Measurements from ENCODE around the gene TRAF3.

Gene TRAF3

DNA sequence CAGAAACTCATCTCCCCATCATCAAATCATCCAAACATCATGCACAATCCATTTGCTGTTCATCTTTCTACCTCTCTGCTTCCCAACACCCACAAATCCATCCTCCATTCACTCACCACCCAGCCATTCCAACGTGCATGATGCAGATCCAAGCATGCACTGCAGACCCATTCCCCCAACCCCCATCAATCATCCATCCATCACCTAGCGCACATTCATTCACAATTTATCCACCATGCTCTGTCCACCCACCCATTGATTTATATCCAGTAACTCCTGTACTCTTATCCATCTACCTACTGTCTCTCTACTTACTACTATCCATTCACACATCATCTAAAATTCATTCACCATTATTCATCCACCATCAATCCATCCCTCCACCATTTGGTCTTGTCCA, 141.2 kb downstream of the TRAF3 start:
- H3K36me3 ChIP-seq (ENCODE audit: control insufficient read depth in 5 of 5, insufficient read depth in 5 of 5, low read length in 5 of 5), result no peaks in the 10 kb centered on the region
- H3K9me3 ChIP-seq (ENCODE audit: control insufficient read depth in 5 of 5, low read length in 5 of 5), result no peaks in the 10 kb centered on the region
- peaks cover 0 to 11% (median 9%) of the 10 kb centered on the region in 5 donors for H3K4me1 ChIP-seq (ENCODE audit: control insufficient read depth in 5 of 5, insufficient read depth in 5 of 5, low read length in 5 of 5)
- H3K27me3 ChIP-seq (ENCODE audit: control insufficient read depth in 5 of 5, insufficient read depth in 4 of 5, low read length in 5 of 5), result peaks cover 6 to 15% (median 10%) of the 10 kb centered on the region in 5 donors
- no peak overlapping the region for H3K9ac ChIP-seq (ENCODE audit: low read length in 5 of 5)
- no peak overlapping the region for H3K27ac ChIP-seq (ENCODE audit: low read depth, low read length)
- no peak overlapping the region for H3K4me3 ChIP-seq (ENCODE audit: low read depth in 1 of 5, low read length in 5 of 5)

DNA sequence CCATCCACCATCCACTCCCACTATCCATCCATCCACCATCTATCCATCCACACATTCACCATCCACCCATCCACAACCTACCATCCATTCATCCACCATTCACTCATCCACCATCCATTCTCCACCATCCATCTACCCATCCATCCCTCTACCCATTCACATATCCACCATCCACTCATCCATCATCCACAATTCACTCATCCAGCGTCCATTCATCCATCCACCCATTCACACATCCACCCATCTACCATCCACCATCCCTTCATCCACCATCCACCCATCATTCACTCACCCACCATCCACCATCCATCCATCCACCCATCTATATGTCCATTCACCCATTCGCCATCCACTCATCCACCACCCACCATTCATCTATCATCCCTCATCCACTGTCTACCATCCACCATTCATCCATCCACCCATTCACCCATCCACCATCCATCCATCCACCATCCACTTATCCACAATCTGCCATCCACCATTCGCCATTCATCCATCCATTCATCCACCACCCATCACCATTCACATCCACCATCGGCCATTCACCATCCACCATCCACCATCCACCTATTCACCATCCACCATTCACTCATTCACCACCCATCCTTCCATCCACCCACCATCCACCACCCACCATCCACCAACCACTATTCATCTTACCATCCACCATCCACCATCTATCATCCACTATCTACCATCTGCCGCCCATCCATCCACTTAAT, 143.2 kb downstream of the TRAF3 start:
- no peaks in the 10 kb centered on the region for H3K9me3 ChIP-seq (ENCODE audit: control insufficient read depth in 5 of 5, low read length in 5 of 5)
- H3K9ac ChIP-seq (ENCODE audit: low read length in 5 of 5), result no peak overlapping the region
- H3K27me3 ChIP-seq (ENCODE audit: control insufficient read depth in 5 of 5, insufficient read depth in 4 of 5, low read length in 5 of 5), result peaks cover 22 to 30% (median 29%) of the 10 kb centered on the region in 5 donors
- H3K27ac ChIP-seq (ENCODE audit: low read depth, low read length), result no peak overlapping the region
- no peaks in the 10 kb centered on the region for H3K36me3 ChIP-seq (ENCODE audit: control insufficient read depth in 5 of 5, insufficient read depth in 5 of 5, low read length in 5 of 5)
- peaks cover 0 to 16% (median 13%) of the 10 kb centered on the region in 5 donors for H3K4me1 ChIP-seq (ENCODE audit: control insufficient read depth in 5 of 5, insufficient read depth in 5 of 5, low read length in 5 of 5)
- H3K4me3 ChIP-seq (ENCODE audit: low read depth in 1 of 5, low read length in 5 of 5), result no peak overlapping the region

DNA sequence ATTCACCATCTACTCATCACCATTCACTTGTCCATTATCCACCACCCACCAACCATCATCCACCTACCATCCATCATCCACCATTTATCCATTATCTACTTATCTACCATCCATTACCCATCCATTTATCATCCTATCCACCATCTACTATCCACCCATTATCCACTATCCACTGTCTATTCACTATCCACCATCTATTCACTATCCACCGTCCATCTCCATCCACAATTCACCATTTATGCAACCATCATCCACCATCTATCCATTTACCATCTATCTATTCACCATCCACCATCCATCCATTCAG, 143.7 kb downstream of the TRAF3 start:
- peaks cover 0 to 16% (median 13%) of the 10 kb centered on the region in 5 donors for H3K4me1 ChIP-seq (ENCODE audit: control insufficient read depth in 5 of 5, insufficient read depth in 5 of 5, low read length in 5 of 5)
- no peak overlapping the region for H3K27ac ChIP-seq (ENCODE audit: low read depth, low read length)
- no peaks in the 10 kb centered on the region for H3K9me3 ChIP-seq (ENCODE audit: control insufficient read depth in 5 of 5, low read length in 5 of 5)
- no peak overlapping the region for H3K4me3 ChIP-seq (ENCODE audit: low read depth in 1 of 5, low read length in 5 of 5)
- H3K27me3 ChIP-seq (ENCODE audit: control insufficient read depth in 5 of 5, insufficient read depth in 4 of 5, low read length in 5 of 5), result peaks cover 22 to 33% (median 31%) of the 10 kb centered on the region in 5 donors
- H3K9ac ChIP-seq (ENCODE audit: low read length in 5 of 5), result no peak overlapping the region
- no peaks in the 10 kb centered on the region for H3K36me3 ChIP-seq (ENCODE audit: control insufficient read depth in 5 of 5, insufficient read depth in 5 of 5, low read length in 5 of 5)

DNA sequence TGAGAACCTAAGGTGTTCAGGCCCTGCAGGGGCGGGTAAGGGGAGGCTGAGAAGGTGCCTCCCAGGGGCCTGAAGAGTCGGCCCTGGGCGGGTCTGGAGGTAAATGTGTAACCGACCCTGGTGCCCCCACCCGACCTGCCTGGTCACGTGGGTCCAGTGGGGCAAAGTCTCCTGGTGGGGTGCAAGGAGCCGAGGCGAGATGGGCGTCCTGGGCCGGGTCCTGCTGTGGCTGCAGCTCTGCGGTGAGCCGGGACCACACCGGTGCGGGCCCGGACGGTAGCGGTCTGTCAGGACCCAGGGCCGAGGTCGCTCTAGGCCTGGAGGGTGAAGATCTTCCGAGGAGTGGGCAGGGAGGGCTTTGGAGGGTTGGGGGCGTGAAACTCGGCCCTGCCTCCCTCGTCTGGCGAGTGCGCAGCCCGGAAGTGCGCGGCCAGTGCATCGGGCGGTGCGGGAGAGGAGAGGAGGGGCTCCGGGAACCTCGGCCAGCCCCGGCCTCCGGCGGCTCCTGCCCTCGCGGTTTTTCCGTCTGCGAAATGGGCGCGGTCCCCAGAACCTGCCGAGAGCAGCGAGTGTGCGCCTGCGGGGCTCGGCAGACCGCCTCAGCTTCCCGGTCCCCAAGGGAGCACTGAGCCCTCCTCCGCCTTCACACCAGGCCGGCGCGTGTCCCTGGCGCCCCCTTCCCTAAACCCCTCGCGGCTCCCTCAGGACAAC, 145.4 kb downstream of the TRAF3 start, which contains the start of gene AMN:
AMN (plus strand) TSS at position 174 of the 711 bp plus-strand sequence; CDS start at position 200, 26 bp downstream.
- Histone ChIP-seq H3K27me3 (ENCODE audit: control insufficient read depth in 5 of 5, insufficient read depth in 4 of 5, low read length in 5 of 5) (peaks cover 25 to 38% (median 31%) of the 10 kb centered on the region in 5 donors), H3K36me3 (ENCODE audit: control insufficient read depth in 5 of 5, insufficient read depth in 5 of 5, low read length in 5 of 5) (no peaks in the 10 kb centered on the region), H3K4me1 (ENCODE audit: control insufficient read depth in 5 of 5, insufficient read depth in 5 of 5, low read length in 5 of 5) (peaks cover 0 to 18% (median 13%) of the 10 kb centered on the region in 5 donors), H3K4me3 (ENCODE audit: low read depth in 1 of 5, low read length in 5 of 5) (peak within 1 kb of the TSS in 4 of 5 donors; percentile 6 to 50 (median 38)), H3K27ac (ENCODE audit: low read depth, low read length) (no peak within 1 kb of the TSS), H3K9ac (ENCODE audit: low read length in 5 of 5) (peak within 1 kb of the TSS in 1 of 5 donors; percentile 29), H3K9me3 (ENCODE audit: control insufficient read depth in 5 of 5, low read length in 5 of 5) (no peaks in the 10 kb centered on the region)

DNA sequence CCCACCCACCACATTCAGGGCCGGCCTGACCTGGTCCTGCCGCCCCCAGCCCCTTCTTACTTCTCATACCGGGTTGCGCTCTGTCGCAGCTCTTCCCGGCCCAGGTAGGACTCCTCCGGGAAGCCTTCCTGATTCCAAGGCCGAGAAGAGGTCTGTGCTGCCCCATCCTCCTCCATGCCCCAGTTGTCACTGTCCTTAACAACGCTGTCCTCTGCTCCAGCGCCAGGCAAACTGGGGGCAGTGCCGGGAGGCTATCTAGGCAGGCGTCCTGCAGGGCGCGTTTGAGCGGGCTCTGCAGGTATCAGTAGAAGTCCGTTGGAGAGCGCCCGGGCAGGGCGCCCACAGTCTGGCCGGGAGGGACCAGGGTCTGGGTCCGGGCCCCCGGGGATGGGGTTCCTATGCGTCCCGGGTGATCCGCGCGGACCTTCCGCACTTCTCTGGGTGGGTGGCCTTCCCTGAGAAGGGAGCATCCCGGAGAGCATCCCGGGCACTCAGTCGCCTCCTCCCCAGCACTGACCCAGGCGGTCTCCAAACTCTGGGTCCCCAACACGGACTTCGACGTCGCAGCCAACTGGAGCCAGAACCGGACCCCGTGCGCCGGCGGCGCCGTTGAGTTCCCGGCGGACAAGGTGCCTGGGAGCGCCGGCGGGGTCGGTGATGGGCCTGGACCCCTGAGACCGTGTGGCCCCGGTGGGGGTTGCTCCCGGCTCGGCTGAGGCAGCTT, 146.1 kb downstream of the TRAF3 start:
- no peak overlapping the region for H3K9ac ChIP-seq (ENCODE audit: low read length in 5 of 5)
- H3K4me1 ChIP-seq (ENCODE audit: control insufficient read depth in 5 of 5, insufficient read depth in 5 of 5, low read length in 5 of 5), result peaks cover 0 to 25% (median 19%) of the 10 kb centered on the region in 5 donors
- no peak overlapping the region for H3K27ac ChIP-seq (ENCODE audit: low read depth, low read length)
- H3K9me3 ChIP-seq (ENCODE audit: control insufficient read depth in 5 of 5, low read length in 5 of 5), result no peaks in the 10 kb centered on the region
- H3K27me3 ChIP-seq (ENCODE audit: control insufficient read depth in 5 of 5, insufficient read depth in 4 of 5, low read length in 5 of 5), result peaks cover 26 to 40% (median 31%) of the 10 kb centered on the region in 5 donors
- H3K4me3 ChIP-seq (ENCODE audit: low read depth in 1 of 5, low read length in 5 of 5), result peak overlapping the region in 4 of 5 donors; percentile 6 to 50 (median 38)
- no peaks in the 10 kb centered on the region for H3K36me3 ChIP-seq (ENCODE audit: control insufficient read depth in 5 of 5, insufficient read depth in 5 of 5, low read length in 5 of 5)

DNA sequence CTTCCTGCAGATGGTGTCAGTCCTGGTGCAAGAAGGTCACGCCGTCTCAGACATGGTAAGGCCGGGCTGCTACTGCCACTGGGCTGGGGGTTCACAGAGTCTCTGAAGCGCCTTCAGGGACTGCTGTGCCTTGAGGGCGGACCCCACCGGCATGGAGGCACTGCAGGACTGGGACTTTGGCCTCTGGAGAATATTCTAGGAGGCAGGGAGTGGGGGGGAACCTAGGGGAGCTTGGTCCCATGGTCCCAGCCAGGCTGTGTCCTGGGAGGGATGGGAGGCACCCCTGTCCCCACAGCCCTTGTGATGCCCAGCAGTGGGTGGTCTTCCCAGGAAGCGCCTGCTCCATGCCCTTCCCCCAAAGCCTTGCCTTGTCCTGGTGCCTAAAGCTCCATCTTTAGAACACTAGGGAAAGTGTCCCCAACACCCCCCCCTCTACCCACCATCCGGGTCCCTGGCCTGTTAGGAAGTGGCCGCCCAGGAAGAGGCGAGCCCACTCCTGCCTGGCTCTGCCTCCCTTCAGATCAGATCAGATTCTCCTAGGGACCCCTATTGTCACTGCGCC, 146.8 kb downstream of the TRAF3 start:
- no peak overlapping the region for H3K4me3 ChIP-seq (ENCODE audit: low read depth in 1 of 5, low read length in 5 of 5)
- peaks cover 29 to 44% (median 35%) of the 10 kb centered on the region in 5 donors for H3K27me3 ChIP-seq (ENCODE audit: control insufficient read depth in 5 of 5, insufficient read depth in 4 of 5, low read length in 5 of 5)
- H3K4me1 ChIP-seq (ENCODE audit: control insufficient read depth in 5 of 5, insufficient read depth in 5 of 5, low read length in 5 of 5), result peaks cover 0 to 31% (median 25%) of the 10 kb centered on the region in 5 donors
- no peaks in the 10 kb centered on the region for H3K36me3 ChIP-seq (ENCODE audit: control insufficient read depth in 5 of 5, insufficient read depth in 5 of 5, low read length in 5 of 5)
- no peak overlapping the region for H3K9ac ChIP-seq (ENCODE audit: low read length in 5 of 5)
- no peak overlapping the region for H3K27ac ChIP-seq (ENCODE audit: low read depth, low read length)
- no peaks in the 10 kb centered on the region for H3K9me3 ChIP-seq (ENCODE audit: control insufficient read depth in 5 of 5, low read length in 5 of 5)

DNA sequence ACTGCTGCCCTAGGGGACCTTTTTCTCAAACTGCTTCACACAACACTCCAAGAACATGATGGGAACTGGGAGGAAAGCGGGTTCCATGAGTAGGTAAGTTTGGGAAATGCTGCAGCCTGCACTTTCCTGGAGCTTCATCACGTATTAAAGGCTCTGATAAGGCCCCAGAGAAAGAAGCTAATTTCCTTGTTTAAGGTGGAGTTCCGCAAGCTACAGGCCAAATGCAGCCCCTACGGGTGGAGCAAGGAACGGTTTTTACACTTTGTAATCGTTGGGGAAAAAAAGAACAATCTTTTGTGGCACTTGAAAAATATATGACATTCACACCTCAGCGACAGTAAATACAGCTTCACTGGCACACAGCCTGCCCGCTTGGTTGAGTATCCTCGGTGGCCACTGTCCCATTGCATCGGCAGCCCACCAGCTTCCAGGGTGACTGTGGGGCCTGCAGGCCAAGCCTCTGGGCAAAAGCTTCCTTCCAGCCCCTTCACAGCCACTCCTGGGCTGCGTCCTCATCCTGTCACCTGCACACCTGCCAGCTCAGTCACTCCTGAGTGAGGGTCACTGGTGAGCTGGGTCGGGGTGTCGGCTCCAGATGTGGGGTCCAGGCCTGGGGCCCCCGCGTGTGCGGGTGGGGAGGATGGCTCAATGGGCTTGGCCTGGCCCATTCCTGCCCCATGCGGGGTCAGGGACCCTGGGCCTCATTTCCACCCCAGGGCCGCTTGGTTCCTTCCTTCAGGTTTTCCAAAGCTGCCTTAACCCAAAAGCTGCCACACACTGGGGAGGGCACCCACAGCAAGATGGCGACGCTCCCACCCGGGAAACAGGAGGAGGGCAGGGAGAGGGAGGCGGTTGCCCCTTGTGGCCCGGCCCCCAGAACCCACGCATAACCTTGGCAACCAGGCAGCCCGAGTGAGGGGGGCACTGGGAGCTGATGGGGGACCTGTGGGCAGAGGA, 147.7 kb downstream of the TRAF3 start:
- Histone ChIP-seq H3K4me3 (ENCODE audit: low read depth in 1 of 5, low read length in 5 of 5) (no peak overlapping the region), H3K36me3 (ENCODE audit: control insufficient read depth in 5 of 5, insufficient read depth in 5 of 5, low read length in 5 of 5) (no peaks in the 10 kb centered on the region), H3K4me1 (ENCODE audit: control insufficient read depth in 5 of 5, insufficient read depth in 5 of 5, low read length in 5 of 5) (peaks cover 0 to 40% (median 34%) of the 10 kb centered on the region in 5 donors), H3K9ac (ENCODE audit: low read length in 5 of 5) (no peak overlapping the region), H3K9me3 (ENCODE audit: control insufficient read depth in 5 of 5, low read length in 5 of 5) (no peaks in the 10 kb centered on the region), H3K27ac (ENCODE audit: low read depth, low read length) (no peak overlapping the region), H3K27me3 (ENCODE audit: control insufficient read depth in 5 of 5, insufficient read depth in 4 of 5, low read length in 5 of 5) (peaks cover 29 to 53% (median 43%) of the 10 kb centered on the region in 5 donors)

DNA sequence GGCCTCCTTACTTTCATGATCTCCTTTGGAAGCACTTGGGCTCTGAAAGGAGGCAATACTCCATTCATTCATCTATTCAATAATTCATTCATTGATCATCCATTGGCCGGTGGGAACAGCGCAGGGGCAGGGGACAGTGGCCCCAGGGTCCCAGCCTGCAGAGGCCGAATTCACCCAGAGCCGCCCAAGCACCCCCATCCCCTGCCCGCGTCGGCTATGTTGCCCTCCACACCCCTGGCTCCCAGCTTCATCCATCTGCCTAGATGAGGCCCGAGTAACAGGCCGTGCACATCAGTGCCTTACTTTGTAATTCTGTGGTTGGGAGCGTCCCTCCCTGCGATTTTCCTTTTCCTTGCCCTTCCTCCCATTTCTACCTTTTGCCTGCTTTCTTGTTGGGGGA, 148.4 kb downstream of the TRAF3 start:
- peaks cover 0 to 47% (median 36%) of the 10 kb centered on the region in 5 donors for H3K4me1 ChIP-seq (ENCODE audit: control insufficient read depth in 5 of 5, insufficient read depth in 5 of 5, low read length in 5 of 5)
- H3K36me3 ChIP-seq (ENCODE audit: control insufficient read depth in 5 of 5, insufficient read depth in 5 of 5, low read length in 5 of 5), result no peaks in the 10 kb centered on the region
- peaks cover 31 to 55% (median 46%) of the 10 kb centered on the region in 5 donors for H3K27me3 ChIP-seq (ENCODE audit: control insufficient read depth in 5 of 5, insufficient read depth in 4 of 5, low read length in 5 of 5)
- no peak overlapping the region for H3K9ac ChIP-seq (ENCODE audit: low read length in 5 of 5)
- no peak overlapping the region for H3K27ac ChIP-seq (ENCODE audit: low read depth, low read length)
- no peaks in the 10 kb centered on the region for H3K9me3 ChIP-seq (ENCODE audit: control insufficient read depth in 5 of 5, low read length in 5 of 5)
- H3K4me3 ChIP-seq (ENCODE audit: low read depth in 1 of 5, low read length in 5 of 5), result no peak overlapping the region

DNA sequence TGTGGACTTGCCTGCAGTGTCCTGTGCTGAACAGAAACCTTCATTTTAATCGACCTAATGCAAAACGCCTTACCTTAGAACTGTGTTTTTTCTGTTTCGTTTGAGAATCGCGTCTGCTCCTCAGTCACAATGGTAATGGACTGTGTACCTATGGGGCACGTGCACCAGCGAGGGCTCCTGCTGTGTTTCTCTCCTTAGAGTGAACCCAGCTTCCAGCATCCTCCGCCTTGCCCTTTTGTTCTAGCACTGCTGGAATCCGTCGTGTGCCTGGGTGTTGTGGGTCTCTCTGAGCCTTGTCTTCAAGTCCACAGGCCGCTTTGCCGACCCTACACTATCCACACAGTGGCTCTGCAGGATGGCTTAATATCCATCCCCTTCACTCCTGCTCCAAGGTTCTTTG, 148.9 kb downstream of the TRAF3 start:
- H3K4me1 ChIP-seq (ENCODE audit: control insufficient read depth in 5 of 5, insufficient read depth in 5 of 5, low read length in 5 of 5), result peaks cover 0 to 48% (median 37%) of the 10 kb centered on the region in 5 donors
- no peak overlapping the region for H3K9ac ChIP-seq (ENCODE audit: low read length in 5 of 5)
- H3K9me3 ChIP-seq (ENCODE audit: control insufficient read depth in 5 of 5, low read length in 5 of 5), result no peaks in the 10 kb centered on the region
- no peak overlapping the region for H3K4me3 ChIP-seq (ENCODE audit: low read depth in 1 of 5, low read length in 5 of 5)
- no peak overlapping the region for H3K27ac ChIP-seq (ENCODE audit: low read depth, low read length)
- no peaks in the 10 kb centered on the region for H3K36me3 ChIP-seq (ENCODE audit: control insufficient read depth in 5 of 5, insufficient read depth in 5 of 5, low read length in 5 of 5)
- peaks cover 33 to 58% (median 47%) of the 10 kb centered on the region in 5 donors for H3K27me3 ChIP-seq (ENCODE audit: control insufficient read depth in 5 of 5, insufficient read depth in 4 of 5, low read length in 5 of 5)

Data from subcutaneous abdominal adipose tissue (tissue), 5 donors.